ENCODE measurements around the gene DNLZ. TPM values are rescaled to one million over a fixed set of nuclear protein-coding genes. Genes with fewer than 3 reads are reported as not detected.
A peak's percentile ranks its signal among the peaks of the same experiment; 100 is the strongest.
"Not testable (repeated sequence)": the region's sequence is repeated elsewhere in the genome, so short reads cannot be mapped to it uniquely, and the experiment has no call there.

The DNLZ gene
- total RNA-seq, 1 donor from 2014 or later = 0.72 TPM

- DNase-seq (ENCODE audit: low spot score) = no peak
Observed at GRCh38 chr9:136331556-136332481, 31.7 kb downstream of the DNLZ start.

GRCh38 chr9:136331030-136331429, 32.5 kb downstream of the DNLZ start:
- DNase-seq (ENCODE audit: low spot score) = no peak

DNA sequence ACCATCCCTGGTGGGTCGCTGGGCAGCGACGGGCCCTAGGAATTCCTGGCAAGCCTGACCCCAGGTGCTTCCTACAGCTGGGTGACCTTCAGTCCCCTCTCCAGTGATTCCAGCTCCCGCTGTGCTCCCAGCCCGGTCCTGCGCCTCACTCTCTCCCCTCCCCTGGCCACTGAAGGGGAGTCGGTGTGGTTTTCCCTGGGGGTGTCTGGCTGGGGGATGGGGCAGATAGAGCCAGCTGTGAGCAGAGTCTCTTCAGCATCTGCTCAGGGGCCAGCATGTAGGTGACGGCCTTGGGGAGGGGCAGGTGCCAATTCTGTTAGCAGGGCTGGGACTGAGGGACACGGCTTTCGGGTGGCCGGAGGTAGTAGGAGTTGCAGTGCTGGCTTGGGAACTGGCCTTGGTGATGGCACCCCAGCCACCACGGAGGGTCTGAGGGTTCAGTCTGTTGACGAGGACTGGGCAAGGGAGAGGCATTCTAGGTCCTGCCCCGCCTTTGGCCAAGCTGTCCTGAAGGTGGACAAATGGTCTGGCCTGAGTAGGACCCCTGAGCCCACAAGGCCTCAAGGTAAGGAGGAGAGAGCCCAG, 33.0 kb downstream of the DNLZ start:
- DNase-seq (ENCODE audit: low spot score) = no peak

DNA sequence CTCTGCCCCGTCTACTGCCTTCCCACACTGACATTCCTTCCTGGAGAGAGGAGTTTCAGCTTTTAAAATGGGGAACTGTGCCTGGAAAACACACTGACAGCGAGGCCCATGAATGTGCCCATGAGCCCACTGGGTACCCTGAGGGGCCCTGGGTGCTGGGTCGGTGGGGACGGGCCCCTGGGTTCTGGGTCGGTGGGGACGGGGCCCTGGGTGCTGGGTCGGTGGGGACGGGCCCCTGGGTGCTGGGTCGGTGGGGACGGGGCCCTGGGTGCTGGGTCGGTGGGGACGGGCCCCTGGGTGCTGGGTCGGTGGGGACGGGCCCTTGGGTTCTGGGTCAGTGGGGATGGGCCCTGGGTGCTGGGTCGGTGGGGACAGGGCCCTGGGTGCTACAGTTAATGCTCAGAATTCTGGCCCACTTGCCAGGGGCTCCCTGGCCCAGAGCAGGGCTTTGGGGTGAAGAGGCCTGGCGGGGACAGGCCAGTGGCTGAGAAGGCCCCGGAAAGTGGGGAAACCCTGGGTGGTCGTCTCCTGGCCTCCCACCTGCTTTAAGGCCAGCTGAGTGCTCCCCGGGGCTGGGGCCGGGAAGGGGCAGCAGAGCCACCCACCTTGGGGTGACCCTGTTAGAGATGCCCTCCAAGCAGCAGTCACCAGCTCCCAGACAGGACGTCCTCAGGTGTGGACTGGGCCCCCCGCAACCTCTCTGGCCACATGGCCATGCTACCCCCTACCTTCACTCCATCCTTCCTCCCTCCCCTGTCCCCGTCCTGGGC, 33.7 kb downstream of the DNLZ start:
- DNase-seq (ENCODE audit: low spot score) = no peak

DNA sequence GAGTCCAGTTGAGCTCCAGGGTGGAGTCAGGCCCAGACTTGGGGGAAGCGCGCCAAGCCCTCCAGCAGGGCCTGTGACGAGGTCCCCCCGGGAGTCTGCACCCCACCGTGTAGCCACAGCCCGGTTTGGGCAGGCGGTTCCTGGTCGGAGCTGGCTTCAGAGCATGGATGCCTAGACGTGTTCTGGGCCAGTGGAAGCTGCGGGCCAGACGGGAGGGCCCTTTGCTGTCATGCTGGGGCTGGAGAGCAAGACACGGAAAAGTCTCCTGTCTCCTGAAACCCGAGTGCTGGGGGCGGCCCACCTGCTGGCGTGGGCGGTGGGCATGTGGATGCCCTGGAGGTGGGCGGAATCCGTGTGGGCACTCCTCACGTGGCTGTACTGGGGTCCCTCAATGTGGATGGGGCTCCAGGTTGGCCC, 34.3 kb downstream of the DNLZ start:
- DNase-seq (ENCODE audit: low spot score) = no peak

GRCh38 chr9:136328622-136329041, 34.9 kb downstream of the DNLZ start:
- peak; percentile 92 for DNase-seq (ENCODE audit: low spot score)

DNA sequence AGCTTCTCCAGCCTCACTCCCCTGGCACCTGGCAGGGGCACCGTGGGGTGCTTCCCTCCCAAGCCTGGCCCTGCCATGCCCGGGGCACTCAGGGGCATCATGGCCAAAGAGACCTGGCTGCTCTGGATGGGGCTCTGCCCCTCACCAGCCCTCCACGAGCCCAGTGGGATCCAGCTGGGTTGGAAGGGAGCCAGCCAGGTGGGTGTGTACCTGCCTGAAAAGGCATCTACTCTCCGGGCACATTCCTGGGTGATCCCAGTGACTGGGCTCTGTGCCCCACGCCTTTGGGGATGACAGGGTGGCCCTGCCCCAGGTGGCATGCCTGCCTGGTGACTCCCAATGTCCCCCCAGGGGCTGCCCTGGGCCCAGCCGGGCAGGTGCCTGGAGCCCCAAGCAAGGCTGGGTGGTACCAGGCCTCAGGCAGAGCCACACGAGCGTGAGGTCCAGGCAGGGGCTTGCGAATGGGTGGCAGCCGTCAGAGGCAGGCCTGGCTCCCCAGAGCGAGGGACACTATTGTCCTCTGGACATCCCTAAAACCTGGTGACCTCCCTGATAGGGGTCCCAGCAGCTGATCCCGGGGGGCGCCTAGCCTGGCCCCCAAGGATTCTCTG, 35.4 kb downstream of the DNLZ start:
- no peak for DNase-seq (ENCODE audit: low spot score)

DNA sequence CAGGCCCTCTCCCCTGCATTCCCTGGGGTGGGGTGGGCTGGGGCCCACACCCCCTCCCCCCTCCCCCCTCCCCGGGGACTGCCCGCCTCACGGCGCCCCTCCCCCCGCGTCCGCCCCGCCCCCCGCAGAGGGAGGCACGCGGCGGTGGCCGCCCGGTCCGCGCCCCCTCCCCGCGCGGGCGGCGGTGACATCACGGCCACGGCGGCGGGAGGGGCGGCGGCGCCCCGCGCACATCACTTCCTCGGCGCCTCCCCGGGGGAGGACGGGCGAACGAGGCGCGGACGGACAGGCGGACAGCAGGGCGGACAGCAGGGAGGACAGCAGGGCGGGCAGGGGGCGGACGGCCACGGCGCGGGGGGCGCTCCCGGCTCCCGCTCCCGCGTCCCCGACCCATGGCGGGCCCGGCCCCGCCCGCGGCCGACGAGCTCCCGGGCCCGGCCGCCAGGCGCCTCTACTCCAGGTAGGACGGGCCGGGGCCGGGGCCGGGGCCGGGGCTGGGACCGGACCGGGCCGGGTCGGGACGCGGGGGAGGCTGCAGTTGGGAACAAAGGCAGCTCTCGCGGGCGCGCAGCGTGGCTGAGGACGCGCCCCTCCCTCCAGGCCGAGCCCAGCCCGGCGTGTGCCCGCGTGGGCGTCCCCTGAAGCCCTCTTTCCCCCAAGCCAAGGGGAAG, 36.1 kb downstream of the DNLZ start, which contains the start of gene GPSM1:
Gene GPSM1 (plus strand): TSS at position 236 of the 671 bp plus-strand sequence. CDS start 157 bp downstream, at position 393.
- DNase-seq (ENCODE audit: low spot score) = peak; percentile 66

- no peak for DNase-seq (ENCODE audit: low spot score)
Observed at GRCh38 chr9:136326761-136327303, 36.7 kb downstream of the DNLZ start.

DNA sequence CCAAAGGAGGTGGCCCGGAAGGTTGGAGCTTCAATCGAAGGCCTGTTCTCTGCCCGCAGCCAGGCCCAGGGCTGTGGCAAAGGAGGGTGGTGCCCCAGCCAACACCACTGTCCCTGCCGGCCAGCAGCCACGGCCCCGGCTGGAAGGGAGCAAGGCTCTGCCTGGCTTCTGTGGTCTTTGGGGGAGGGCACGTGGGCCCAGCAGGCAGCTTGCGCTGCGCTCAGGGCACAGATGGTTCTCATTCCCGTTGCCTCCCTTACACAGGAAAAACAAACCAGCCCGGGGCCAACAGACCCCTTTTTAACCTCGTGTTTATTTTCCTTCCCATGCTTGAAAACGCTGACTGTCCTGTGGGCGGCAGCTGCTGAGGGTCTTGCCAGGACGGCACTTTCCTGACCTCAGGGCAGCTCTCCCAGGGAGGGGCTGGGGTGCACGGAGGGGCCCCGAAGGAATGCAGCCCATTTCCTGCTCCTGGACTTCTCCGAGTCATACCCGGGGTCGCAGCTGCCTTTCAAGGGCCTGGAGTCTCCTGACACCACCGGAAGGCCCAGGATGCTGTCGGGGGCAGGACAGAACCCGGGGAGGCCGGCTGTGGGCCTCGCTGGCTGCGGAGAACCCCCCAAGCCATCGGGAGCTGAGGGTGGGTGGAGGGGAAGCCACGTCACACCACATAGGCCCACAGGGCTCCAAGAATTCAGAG, 37.3 kb downstream of the DNLZ start:
- DNase-seq (ENCODE audit: low spot score) = peak; percentile 44

GRCh38 chr9:136325358-136325757, 38.2 kb downstream of the DNLZ start:
- no peak for DNase-seq (ENCODE audit: low spot score)

GRCh38 chr9:136324501-136325300, 38.8 kb downstream of the DNLZ start:
- no peak for DNase-seq (ENCODE audit: low spot score)

GRCh38 chr9:136323371-136323789, 40.2 kb downstream of the DNLZ start:
- no peak for DNase-seq (ENCODE audit: low spot score)

GRCh38 chr9:136322756-136323330, 40.7 kb downstream of the DNLZ start:
- no peak for DNase-seq (ENCODE audit: low spot score)

DNA sequence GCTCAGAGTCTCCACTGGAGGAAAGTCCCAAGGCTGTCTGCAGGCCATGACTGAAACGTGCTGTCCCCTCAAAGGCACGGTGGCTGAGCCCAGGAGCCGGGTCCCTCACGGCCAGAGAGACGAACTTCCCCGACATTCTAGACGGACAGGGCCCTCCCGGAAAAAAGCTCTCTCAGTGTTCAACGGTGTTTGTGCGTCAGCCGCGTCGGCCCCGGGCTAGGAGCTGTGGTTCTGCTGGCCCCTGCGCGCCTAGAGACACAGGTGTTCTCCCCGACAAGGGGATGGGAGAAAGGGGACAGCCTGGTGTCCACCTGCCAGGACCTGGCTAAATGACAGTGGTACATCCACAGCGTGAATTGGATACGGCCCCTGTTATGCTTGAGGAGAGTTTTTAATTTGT, 42.0 kb downstream of the DNLZ start:
- DNase-seq (ENCODE audit: low spot score) = no peak

GRCh38 chr9:136320972-136321371, 42.6 kb downstream of the DNLZ start:
- DNase-seq (ENCODE audit: low spot score) = not testable (repeated sequence)

GRCh38 chr9:136319955-136320354, 43.6 kb downstream of the DNLZ start:
- not testable (repeated sequence) for DNase-seq (ENCODE audit: low spot score)

DNA sequence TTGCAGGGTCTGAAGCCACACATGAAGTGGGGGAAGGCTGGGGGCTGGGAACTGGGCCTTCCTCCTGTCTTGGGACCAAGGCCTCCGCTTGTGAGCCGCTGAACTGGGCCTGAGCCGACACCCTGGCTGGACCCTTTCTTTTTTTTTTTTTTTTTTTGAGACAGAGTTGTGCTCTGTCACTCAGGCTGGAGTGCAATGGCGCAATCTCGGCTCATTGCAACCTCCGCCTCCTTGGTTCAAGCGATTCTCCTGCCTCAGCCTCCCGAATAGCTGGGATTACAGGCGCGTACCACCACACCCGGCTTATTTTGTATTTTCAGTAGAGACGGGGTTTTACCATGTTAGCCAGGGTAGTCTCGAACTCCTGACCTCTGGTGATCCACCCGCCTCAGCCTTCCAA, 44.3 kb downstream of the DNLZ start:
- not testable (repeated sequence) for DNase-seq (ENCODE audit: low spot score)

- DNase-seq (ENCODE audit: low spot score) = no peak
Observed at GRCh38 chr9:136318776-136319241, 44.7 kb downstream of the DNLZ start.

Data from umbilical cord (tissue), 2 donors.